ENCODE data around the gene PRAC2.

GRCh38 chr17:48723423-48724250 lies 652 bp downstream of the PRAC2 start:
- TF ChIP-seq, protein P1, sequence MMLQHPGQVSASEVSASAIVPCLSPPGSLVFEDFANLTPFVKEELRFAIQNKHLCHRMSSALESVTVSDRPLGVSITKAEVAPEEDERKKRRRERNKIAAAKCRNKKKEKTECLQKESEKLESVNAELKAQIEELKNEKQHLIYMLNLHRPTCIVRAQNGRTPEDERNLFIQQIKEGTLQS (IDR thresholded peaks at IDR 0.05), result no peak
- no peak for TF ChIP-seq ELF1 (IDR thresholded peaks at IDR 0.05; ENCODE audit: borderline replicate concordance, low read depth)
